Endothelial cell of umbilical vein (primary cell): ENCODE measurements around the gene MAP1B. TPM values are rescaled to one million over a fixed set of nuclear protein-coding genes. Genes with fewer than 3 reads are reported as not detected.

Experiments
- BruUV-seq: library from RNA; stranded (reverse); fragments of 400-500 nt; replicated peaks from 2 replicates; lab custom pipeline; 2021; lab: Mats Ljungman, UMichigan
- CTCF ChIA-PET: fragments of 300-600, 350-600 bp; sonication (Branson Sonifier 250); formaldehyde crosslinking; loops from one replicate; lab custom pipeline; 2021; ENCODE audit warnings: antibody characterized with exemption, inconsistent platforms; lab: Charles Lee
- POLR2A ChIA-PET: fragments of 300-600, 350-600 bp; sonication (Branson Sonifier 250); formaldehyde crosslinking; loops from one replicate; lab custom pipeline; 2021; ENCODE audit warnings: antibody characterized with exemption, inconsistent platforms; lab: Charles Lee
- DNase-seq: peaks from one replicate; pipeline ENCODE4 v3.0.0-alpha.2; 2011; ENCODE audit warnings: low read depth, low spot score
- FAIRE-seq: peaks from 2 replicates; lab custom pipeline; 2011; peaks lifted over from hg19 to GRCh38; lab: Jason Lieb, UNC
- H2AFZ ChIP-seq: 2 replicates; pipeline ENCODE4 v1.6.0; 2012; ENCODE audit warnings: low read depth, low read length, control low read depth, inconsistent platforms
- H3K27ac ChIP-seq: 2 replicates; pipeline ENCODE4 v1.5.1; 2011; ENCODE audit warnings: low read depth, mild to moderate bottlenecking, control low read depth, low read length, moderate library complexity; ENCODE audit not compliant: insufficient read depth
- H3K27me3 ChIP-seq, 2 experiments: 2 replicates each; pipeline versions ENCODE4 v1.6.0 to v1.6.1; 2011; ENCODE audit warnings: low read length in 2 of 2, mixed read lengths in 1 of 2; ENCODE audit not compliant: control insufficient read depth in 2 of 2, insufficient read depth in 2 of 2
- H3K36me3 ChIP-seq, 2 experiments: 2 replicates in 1 of 2; 3 replicates in 1 of 2; pipeline ENCODE4 v1.5.1; 2011; ENCODE audit warnings: low read length in 2 of 2, mild to moderate bottlenecking in 1 of 2, moderate library complexity in 1 of 2; ENCODE audit not compliant: control insufficient read depth in 2 of 2, insufficient read depth in 2 of 2; ENCODE audit errors: extremely low read depth in 1 of 2
- H3K4me1 ChIP-seq: 3 replicates; pipeline ENCODE4 v1.5.1; 2011; ENCODE audit warnings: mild to moderate bottlenecking, low read length; ENCODE audit not compliant: control insufficient read depth, insufficient read depth; ENCODE audit errors: extremely low read depth
- H3K4me2 ChIP-seq: 2 replicates; pipeline ENCODE4 v1.6.1; 2011; ENCODE audit warnings: low read length, control low read depth, mixed read lengths; ENCODE audit not compliant: insufficient read depth
- H3K4me3 ChIP-seq, 3 experiments: fragments of 200-600 bp in 1 of 3; sonication (generic), shearing (Covaris generic) in 1 of 3; replicated peaks in 1 of 3; 2 replicates each; pipeline ENCODE4 v1.5.1; 2011 to 2016; ENCODE audit warnings: control low read depth in 3 of 3, low read length in 3 of 3, mild to moderate bottlenecking in 2 of 3, inconsistent platforms in 1 of 3, low read depth in 1 of 3, moderate library complexity in 1 of 3; ENCODE audit not compliant: insufficient read depth in 1 of 3
- H3K79me2 ChIP-seq: 2 replicates; pipeline ENCODE4 v1.6.0; 2012; ENCODE audit warnings: low read length, inconsistent platforms; ENCODE audit not compliant: control insufficient read depth, insufficient read depth
- H3K9ac ChIP-seq: replicated peaks from 2 replicates; pipeline ENCODE3; 2011; ENCODE audit warnings: low read length, control low read depth; ENCODE audit not compliant: insufficient read depth; ENCODE audit errors: extremely low read depth
- H3K9me1 ChIP-seq: replicated peaks from 3 replicates; pipeline ENCODE4 v1.6.0; 2011; ENCODE audit warnings: mild to moderate bottlenecking, low read length; ENCODE audit not compliant: control insufficient read depth, insufficient read depth; ENCODE audit errors: extremely low read depth
- H3K9me3 ChIP-seq: replicated peaks from 2 replicates; pipeline ENCODE4 v1.5.1; 2012; ENCODE audit warnings: low read length, inconsistent platforms; ENCODE audit not compliant: control insufficient read depth, insufficient read depth
- H4K20me1 ChIP-seq: replicated peaks from 2 replicates; pipeline ENCODE3; 2011; ENCODE audit warnings: mild to moderate bottlenecking, low read length; ENCODE audit not compliant: control insufficient read depth, insufficient read depth; ENCODE audit errors: extremely low read depth
- EZH2 ChIP-seq: IDR thresholded peaks from 2 replicates; pipeline ENCODE4 v1.6.1; 2012; ENCODE audit warnings: borderline replicate concordance, low read depth, mild to moderate bottlenecking, moderate library complexity, low read length, inconsistent platforms; ENCODE audit not compliant: severe bottlenecking
- FOS ChIP-seq: IDR thresholded peaks from 2 replicates; pipeline ENCODE4 v1.6.1; 2011; ENCODE audit warnings: mild to moderate bottlenecking, low read length, moderate library complexity, borderline replicate concordance; ENCODE audit not compliant: insufficient read depth
- GATA2 ChIP-seq: IDR thresholded peaks from 2 replicates; pipeline ENCODE4 v1.7.0; 2011; ENCODE audit warnings: low read depth, mild to moderate bottlenecking, moderate library complexity, mixed read lengths, low read length; ENCODE audit not compliant: insufficient read length, insufficient read depth
- JUN ChIP-seq: IDR thresholded peaks from 2 replicates; pipeline ENCODE4 v1.6.1; 2011; ENCODE audit warnings: borderline replicate concordance, low read depth; ENCODE audit not compliant: insufficient read length, insufficient read depth
- MAX ChIP-seq: IDR thresholded peaks from 2 replicates; pipeline ENCODE4 v1.6.1; 2011; ENCODE audit not compliant: insufficient read depth, insufficient read length
- MYC ChIP-seq: IDR thresholded peaks from one replicate; pipeline ENCODE4 v1.6.1; 2011; ENCODE audit warnings: mild to moderate bottlenecking, low read depth, low read length
- POLR2A ChIP-seq: IDR thresholded peaks from 2 replicates; pipeline ENCODE4 v1.6.1; 2012; ENCODE audit warnings: low read depth, mild to moderate bottlenecking, control low read depth, low read length
- POLR2AphosphoS5 ChIP-seq: IDR thresholded peaks from 2 replicates; pipeline ENCODE4 v1.6.1; 2012; ENCODE audit warnings: low read depth, mild to moderate bottlenecking, control low read depth, low read length, moderate library complexity; ENCODE audit not compliant: insufficient read depth
- dilution Hi-C: fragments of 300-500 bp; cut with MboI; formaldehyde crosslinking; loops from one replicate; pipeline ENCODE4 v1.15.0; 2019; ENCODE audit warnings: low sequenced_read_pairs; ENCODE audit not compliant: extremely low pct_ligation_motif_present
- intact Hi-C: fragments of 100-400 bp; cut with micrococcal nuclease; formaldehyde crosslinking; loops from one replicate; pipeline ENCODE4 v1.10.0; 2022
- polyA plus RNA-seq, 4 experiments: library from polyadenylated mRNA; depleted of rRNA in 3 of 4; stranded (reverse) in 3 of 4; unstranded in 1 of 4; fragments of >200 nt; gene quantifications; 2 replicates each; pipeline versions ENCODE4 v1.2.1 to v1.2.3, GENCODE V29; 2011 to 2012; ENCODE audit warnings: missing spikeins in 1 of 4
- total RNA-seq: library from RNA; stranded (reverse); gene quantifications from 2 replicates; pipeline ENCODE4 v1.2.3, GENCODE V29; 2021

MAP1B gene
- total and polyA plus RNA-seq, 2 donors (not counting 3 experiments of a cell fraction or from before 2014, with no cell fraction given): 55.9 to 263 TPM

- Histone ChIP-seq H3K27me3 (no peaks in the 10 kb centered on the region), H2AFZ (no peak overlapping the region), H3K36me3 (no peaks in the 10 kb centered on the region), H3K27ac (peak overlapping the region; percentile 64), H3K4me3 (no peak overlapping the region), H3K9ac (no peak overlapping the region), H3K79me2 (peaks cover 13% of the 10 kb centered on the region), H3K9me1 (no peaks in the 10 kb centered on the region), H3K9me3 (no peaks in the 10 kb centered on the region), H3K4me2 (peak overlapping the region; percentile 26), H3K4me1 (peaks cover 83% of the 10 kb centered on the region), H4K20me1 (no peaks in the 10 kb centered on the region)
- TF ChIP-seq FOS (no peak), MAX (no peak), POLR2A (no peak), MYC (no peak), GATA2 (no peak), EZH2 (no peak)
- intact Hi-C loops (no loop called here), dilution Hi-C loops (no loop called here)
- CTCF ChIA-PET: interaction anchor here (0.6 to 1.4 kb wide), 7 partner anchors 9 to 31 kb away, joined by 3 to 11 read pairs (median 3); no protein-coding TSS in a partner anchor
- POLR2A ChIA-PET: no interaction called here
- BruUV-seq: no TSS peak
- FAIRE-seq: no peak
- DNase-seq: no peak
Observed at GRCh38 chr5:72252008-72252407, 144.7 kb downstream of the MAP1B start.

- H3K36me3 ChIP-seq: no peaks in the 10 kb centered on the region
- H3K27me3 ChIP-seq: no peaks in the 10 kb centered on the region
- dilution Hi-C loops: no loop called here
- peak; percentile 67 for DNase-seq
- peaks cover 82% of the 10 kb centered on the region for H3K4me1 ChIP-seq
- peak overlapping the region; percentile 26 for H3K4me2 ChIP-seq
- H2AFZ ChIP-seq: no peak overlapping the region
- peaks cover 13% of the 10 kb centered on the region for H3K79me2 ChIP-seq
- no peak overlapping the region for H3K4me3 ChIP-seq
- intact Hi-C loops: no loop called here
- H4K20me1 ChIP-seq: no peaks in the 10 kb centered on the region
- TF ChIP-seq POLR2AphosphoS5 (peak; percentile 55), JUN (peak; percentile 46), GATA2 (no peak)
- CTCF ChIA-PET: interaction anchor here (1.0 to 1.4 kb wide), 4 partner anchors 10 to 55 kb away, joined by 3 to 5 read pairs (median 4); no protein-coding TSS in a partner anchor
- no TSS peak for BruUV-seq
- FAIRE-seq: peak; percentile 50
- POLR2A ChIA-PET: no interaction called here
- H3K9ac ChIP-seq: no peak overlapping the region
- H3K27ac ChIP-seq: peak overlapping the region; percentile 64
- no peaks in the 10 kb centered on the region for H3K9me1 ChIP-seq
- H3K9me3 ChIP-seq: no peaks in the 10 kb centered on the region
Observed at GRCh38 chr5:72252574-72253155, 145.4 kb downstream of the MAP1B start.
